HL-60 (cell line): ENCODE data around the gene CBR3.
A peak's percentile ranks its signal among the peaks of the same experiment; 100 is the strongest.

Source experiments
- CTCF ChIP-seq: IDR thresholded peaks from one replicate; pipeline ENCODE4 v1.5.1; 2011; ENCODE audit warnings: low read length, control low read depth, inconsistent platforms; ENCODE audit not compliant: insufficient read depth
- GABPA ChIP-seq: IDR thresholded peaks from 2 replicates; pipeline ENCODE4 v1.6.1; 2012; ENCODE audit warnings: low read depth
- POLR2AphosphoS5 ChIP-seq: IDR thresholded peaks from 2 replicates; pipeline ENCODE4 v1.6.1; 2012; ENCODE audit warnings: low read depth
- REST ChIP-seq: IDR thresholded peaks from 2 replicates; pipeline ENCODE4 v1.6.1; 2012; ENCODE audit warnings: low read depth; ENCODE audit not compliant: insufficient replicate concordance
- SPI1 ChIP-seq: IDR thresholded peaks from 2 replicates; pipeline ENCODE4 v1.6.1; 2012; ENCODE audit warnings: low read depth, mild to moderate bottlenecking, borderline replicate concordance

- TF ChIP-seq CTCF (no peak), GABPA (no peak), REST (no peak), POLR2AphosphoS5 (peak; percentile 55), SPI1 (no peak)
These were observed 22.2 kb downstream of the CBR3 start, which contains the start of gene DOP1B for GRCh38 chr21:36156815-36157670.
